ENCODE results near the gene TPP1. TPM values are rescaled to one million over a fixed set of nuclear protein-coding genes. Genes with fewer than 3 reads are reported as not detected.

The TPP1 gene
- total RNA-seq, 3 donors from 2014 or later: 25.4 to 35.6 (median 27.3) TPM

DNA sequence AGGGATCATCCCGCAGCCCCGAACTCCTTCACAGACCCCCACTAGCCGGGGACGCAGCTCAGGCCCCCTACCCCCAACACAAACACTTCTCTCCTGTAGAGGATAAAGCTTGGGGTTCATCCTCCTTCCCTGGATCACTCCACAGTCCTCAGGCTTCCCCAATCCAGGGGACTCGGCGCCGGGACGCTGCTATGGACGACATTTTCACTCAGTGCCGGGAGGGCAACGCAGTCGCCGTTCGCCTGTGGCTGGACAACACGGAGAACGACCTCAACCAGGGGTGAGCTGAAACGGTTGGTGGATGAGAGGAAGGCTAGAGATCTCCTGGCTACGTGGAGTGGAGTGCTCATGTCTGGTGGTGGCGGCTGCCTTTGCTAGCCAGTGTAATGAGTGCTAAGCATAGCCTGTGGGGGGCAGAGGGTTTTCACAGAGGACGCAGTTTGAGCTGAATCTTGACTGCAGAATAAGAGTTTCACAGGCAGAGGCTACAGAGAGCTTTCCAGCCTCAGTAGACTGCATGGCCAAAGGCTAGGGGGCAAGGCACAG lies 15.1 kb downstream of the TPP1 start:
- no peaks in the 10 kb centered on the region for H3K9me3 Mint-ChIP-seq
- DNase-seq (peak; percentile 45), ATAC-seq (peak; percentile 46 to 49)
- H3K36me3 Mint-ChIP-seq (ENCODE audit: insufficient read depth): peaks cover 25% of the 10 kb centered on the region
- H3K4me1 Mint-ChIP-seq (ENCODE audit: low read depth): peaks cover 20% of the 10 kb centered on the region
- H3K27me3 Mint-ChIP-seq (ENCODE audit: low read depth): no peaks in the 10 kb centered on the region
- H3K4me3 Mint-ChIP-seq: no peak overlapping the region

DNA sequence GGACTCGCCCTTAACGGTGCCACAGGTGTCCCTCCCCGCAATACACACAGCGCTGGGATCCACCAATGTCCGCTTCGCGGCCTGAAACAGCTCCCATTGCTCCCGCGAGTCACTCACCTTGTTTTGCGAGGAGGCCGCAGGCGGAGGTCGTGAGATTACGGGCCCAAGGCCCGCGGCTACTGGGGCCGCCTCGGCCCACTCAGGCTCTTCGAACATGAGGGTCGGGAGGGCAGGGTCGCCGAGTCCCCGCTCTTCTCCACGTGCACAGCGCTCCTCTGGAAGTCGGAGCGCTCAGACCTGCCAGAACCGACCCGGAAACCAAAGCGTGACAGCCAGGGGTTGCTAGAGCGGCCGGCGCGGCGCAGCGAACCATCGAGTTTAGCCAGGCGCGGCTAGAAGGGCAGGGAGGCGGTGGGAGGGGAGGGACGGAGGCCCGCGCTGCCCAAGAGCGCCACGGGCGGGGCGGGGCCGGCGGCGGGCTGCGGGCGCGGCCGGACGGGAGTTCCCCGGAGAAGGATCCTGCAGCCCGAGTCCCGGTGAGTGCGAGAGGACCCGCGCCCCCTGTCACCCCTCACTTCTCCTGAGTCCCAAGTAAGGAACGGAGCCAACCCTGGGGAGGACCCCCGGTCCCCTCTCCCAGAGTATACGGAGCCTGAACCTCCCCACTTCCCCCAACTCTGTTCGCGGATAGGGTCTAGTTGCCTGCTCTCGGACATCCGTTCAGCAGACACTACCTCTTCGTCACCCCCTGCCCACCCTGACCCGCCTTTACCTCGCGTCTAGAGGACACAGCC lies 15.7 kb downstream of the TPP1 start, which contains the start of the genes ILK and RRP8:
ILK (plus strand) TSS at position 488 of the 794 bp plus-strand sequence. CDS start 498 bp downstream, outside the sequence.
RRP8 (minus strand) TSS at position 330 of the 794 bp plus-strand sequence; CDS start at position 216, 114 bp downstream.
- Mint-ChIP-seq H3K4me3 (no peak within 1 kb of the TSS), H3K27me3 (ENCODE audit: low read depth) (no peaks in the 10 kb centered on the region), H3K4me1 (ENCODE audit: low read depth) (peaks cover 18% of the 10 kb centered on the region), H3K9me3 (no peaks in the 10 kb centered on the region), H3K36me3 (ENCODE audit: insufficient read depth) (peaks cover 27% of the 10 kb centered on the region)
- ATAC-seq (peak; percentile 86 to 87), DNase-seq (peak; percentile 79)

DNA sequence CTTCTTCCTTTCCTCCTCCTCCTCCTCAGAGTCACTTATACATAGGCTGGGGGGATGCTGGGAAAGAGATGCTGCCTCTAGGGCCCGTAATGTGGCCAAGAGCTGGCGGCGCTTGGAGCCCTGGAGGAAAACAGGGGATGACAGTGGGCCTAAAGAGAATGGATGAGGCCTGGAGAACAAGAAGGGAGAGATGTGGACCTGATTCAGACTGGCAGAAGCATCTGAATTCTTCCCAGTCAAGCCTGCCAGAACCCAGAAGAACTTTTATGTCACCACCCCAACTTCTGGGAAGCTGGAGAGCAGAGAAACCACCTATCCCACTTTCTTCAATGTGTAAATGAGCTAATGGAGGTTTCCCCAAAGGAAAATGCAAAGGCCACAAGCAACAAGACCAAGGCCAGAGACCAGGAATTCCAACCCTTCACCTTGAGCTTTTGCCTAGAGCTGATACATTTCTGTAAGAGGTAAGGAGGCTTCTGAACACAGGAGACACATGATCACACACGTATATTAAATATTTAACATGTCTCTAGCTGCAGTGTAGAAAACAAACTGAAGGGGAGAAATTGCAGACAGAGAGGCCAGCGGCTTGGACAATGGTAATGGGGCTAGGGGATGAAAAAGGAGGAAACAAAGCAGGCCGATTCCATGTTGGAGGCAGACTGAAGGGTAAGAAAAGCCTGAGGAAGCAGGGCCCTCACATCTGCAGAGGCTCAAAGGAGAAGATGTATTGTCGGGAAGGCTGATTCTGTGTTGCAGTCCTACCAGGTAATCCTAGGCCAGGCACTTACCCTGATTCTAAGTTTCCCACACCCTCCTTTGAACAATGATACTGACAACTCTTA lies 16.9 kb downstream of the TPP1 start:
- no peak for ATAC-seq
- no peak for DNase-seq

DNA sequence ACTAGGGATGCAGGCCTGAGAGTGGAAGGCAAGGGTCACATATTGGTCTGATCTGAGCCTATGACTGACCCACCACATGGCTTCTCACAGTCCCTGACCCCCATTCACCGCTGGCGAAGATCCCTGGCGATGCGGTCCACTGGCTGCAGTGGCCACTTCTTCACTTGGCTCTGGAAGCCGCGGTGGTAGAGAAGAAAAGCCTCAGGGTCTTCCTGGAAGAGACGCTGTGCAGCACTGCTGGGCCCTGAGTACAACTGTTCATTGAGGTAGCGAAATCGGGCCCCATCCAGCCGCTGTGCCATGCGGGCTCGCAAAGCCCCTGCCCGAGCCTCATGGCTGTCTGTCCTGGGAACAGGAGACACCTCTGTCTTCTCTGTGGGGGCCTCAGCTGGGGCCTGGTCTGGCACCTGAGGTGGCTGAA lies 18.2 kb downstream of the TPP1 start:
- DNase-seq: no peak

More for the DNA sequence above, 16.9 kb downstream of the TPP1 start:
- no peaks in the 10 kb centered on the region for H3K27me3 Mint-ChIP-seq (ENCODE audit: low read depth)
- peaks cover 29% of the 10 kb centered on the region for H3K36me3 Mint-ChIP-seq (ENCODE audit: insufficient read depth)
- H3K4me1 Mint-ChIP-seq (ENCODE audit: low read depth): peaks cover 15% of the 10 kb centered on the region
- no peak overlapping the region for H3K4me3 Mint-ChIP-seq
- H3K9me3 Mint-ChIP-seq: no peaks in the 10 kb centered on the region

DNA sequence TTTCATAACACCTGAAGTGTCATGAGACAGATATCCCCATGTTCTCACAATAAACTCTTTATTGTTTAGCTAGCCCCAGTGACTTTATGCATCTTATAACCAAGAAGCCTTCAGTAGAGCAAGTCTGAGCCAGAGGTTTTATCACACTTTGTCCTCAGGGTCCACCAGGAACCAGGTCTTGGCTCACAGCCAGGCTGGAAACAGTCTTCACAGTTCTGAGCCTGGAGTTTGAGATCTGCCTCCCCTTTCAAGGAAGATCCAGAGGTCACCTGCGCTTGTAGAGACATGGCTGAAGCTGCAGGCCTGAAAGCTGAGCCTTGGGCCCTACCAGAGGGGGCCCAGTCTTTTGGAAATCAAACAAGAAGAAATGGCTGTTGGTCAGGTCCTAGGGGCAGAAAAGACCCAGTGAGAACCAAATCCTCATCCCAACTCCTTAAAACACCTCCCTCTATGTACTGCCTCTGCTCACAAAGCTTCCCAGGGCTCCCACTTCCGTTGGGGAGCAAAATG lies 19.3 kb downstream of the TPP1 start:
- peaks cover 13% of the 10 kb centered on the region for H3K4me1 Mint-ChIP-seq (ENCODE audit: low read depth)
- H3K4me3 Mint-ChIP-seq: no peak overlapping the region
- no peaks in the 10 kb centered on the region for H3K9me3 Mint-ChIP-seq
- no peak for ATAC-seq
- no peaks in the 10 kb centered on the region for H3K27me3 Mint-ChIP-seq (ENCODE audit: low read depth)
- peaks cover 36% of the 10 kb centered on the region for H3K36me3 Mint-ChIP-seq (ENCODE audit: insufficient read depth)
- no peak for DNase-seq

More for the DNA sequence above, 18.2 kb downstream of the TPP1 start:
- Mint-ChIP-seq H3K9me3 (no peaks in the 10 kb centered on the region), H3K4me3 (peak overlapping the region; percentile 44), H3K27me3 (ENCODE audit: low read depth) (no peaks in the 10 kb centered on the region), H3K4me1 (ENCODE audit: low read depth) (peaks cover 13% of the 10 kb centered on the region), H3K36me3 (ENCODE audit: insufficient read depth) (peaks cover 34% of the 10 kb centered on the region)
- ATAC-seq: no peak

DNA sequence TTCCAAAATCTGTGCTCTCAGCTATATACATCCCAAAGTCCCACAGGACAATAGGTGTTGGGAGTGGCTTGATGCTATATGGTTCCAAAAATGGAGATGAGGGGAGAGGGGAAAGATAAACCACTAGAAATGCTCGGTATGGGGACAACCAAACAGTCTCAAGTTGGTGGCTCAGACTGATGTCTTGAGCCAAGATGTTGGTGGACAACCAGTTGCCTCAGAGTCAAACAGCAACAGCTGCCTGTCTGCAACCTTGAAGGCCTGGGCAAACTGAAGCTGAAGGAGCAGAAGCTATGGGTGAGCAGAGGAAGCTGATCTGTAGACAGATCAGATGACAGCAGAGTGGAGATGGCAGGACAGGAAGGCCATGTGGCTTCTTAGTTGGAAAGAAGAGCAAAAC lies 19.8 kb downstream of the TPP1 start:
- H3K9me3 Mint-ChIP-seq: no peaks in the 10 kb centered on the region
- H3K4me3 Mint-ChIP-seq: no peak overlapping the region
- H3K27me3 Mint-ChIP-seq (ENCODE audit: low read depth): no peaks in the 10 kb centered on the region
- DNase-seq (no peak), ATAC-seq (no peak)
- peaks cover 39% of the 10 kb centered on the region for H3K36me3 Mint-ChIP-seq (ENCODE audit: insufficient read depth)
- H3K4me1 Mint-ChIP-seq (ENCODE audit: low read depth): peaks cover 13% of the 10 kb centered on the region

DNA sequence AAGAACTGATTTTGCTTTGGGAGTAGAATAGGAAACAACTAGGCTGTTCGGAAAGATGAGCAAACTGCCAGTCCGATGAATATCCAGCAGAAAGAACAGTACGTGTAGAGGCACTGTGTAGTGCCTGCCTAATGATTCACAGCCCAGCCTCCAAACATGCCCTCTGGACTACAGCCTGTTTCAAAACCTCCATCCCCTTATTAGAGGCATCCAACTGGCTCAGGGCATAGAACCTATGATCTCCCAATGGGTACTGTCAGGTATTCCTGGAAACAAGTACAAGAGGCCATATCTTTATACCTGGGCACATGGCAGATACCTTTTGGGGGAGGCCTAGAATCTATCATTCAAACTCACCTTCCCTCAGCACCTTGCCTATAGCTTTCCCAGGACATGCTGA lies 20.7 kb downstream of the TPP1 start:
- Mint-ChIP-seq H3K27me3 (ENCODE audit: low read depth) (no peaks in the 10 kb centered on the region), H3K4me1 (ENCODE audit: low read depth) (peaks cover 22% of the 10 kb centered on the region), H3K36me3 (ENCODE audit: insufficient read depth) (peaks cover 45% of the 10 kb centered on the region), H3K9me3 (no peaks in the 10 kb centered on the region), H3K4me3 (no peak overlapping the region)
- DNase-seq (no peak), ATAC-seq (no peak)

DNA sequence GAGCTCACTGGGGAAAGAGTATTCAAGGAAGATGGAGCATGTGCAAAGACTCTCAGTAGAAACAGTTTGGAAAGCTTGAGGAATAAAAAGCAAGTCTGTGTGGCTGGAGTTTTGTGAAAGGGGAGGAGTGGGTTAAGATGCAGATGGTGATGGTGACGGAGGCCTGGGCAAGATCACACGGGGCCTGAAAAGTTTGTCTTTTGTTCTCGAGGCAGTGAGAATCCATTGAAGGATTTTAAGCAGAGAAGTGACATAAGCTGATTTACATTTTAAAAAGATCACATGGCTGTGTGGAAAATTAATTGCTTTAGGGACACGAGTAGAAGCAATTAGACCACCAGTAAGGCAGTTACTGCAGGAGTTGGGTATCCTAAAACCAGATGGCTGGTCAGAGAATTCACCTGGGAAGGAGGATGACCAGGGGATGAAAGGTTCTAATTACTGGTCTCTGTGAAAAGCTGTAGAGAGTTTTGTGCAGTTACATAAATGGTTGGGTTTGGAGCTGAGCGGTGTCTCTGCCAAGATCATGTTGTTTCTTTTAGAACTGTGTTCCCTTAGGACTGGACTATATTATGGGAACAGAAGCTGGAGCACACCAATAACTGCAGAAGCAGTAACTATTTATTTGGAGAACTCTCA lies 22.9 kb downstream of the TPP1 start:
- ATAC-seq (no peak), DNase-seq (no peak)
- Mint-ChIP-seq H3K9me3 (no peaks in the 10 kb centered on the region), H3K4me3 (no peak overlapping the region), H3K36me3 (ENCODE audit: insufficient read depth) (peaks cover 52% of the 10 kb centered on the region), H3K27me3 (ENCODE audit: low read depth) (no peaks in the 10 kb centered on the region), H3K4me1 (ENCODE audit: low read depth) (peaks cover 26% of the 10 kb centered on the region)

DNA sequence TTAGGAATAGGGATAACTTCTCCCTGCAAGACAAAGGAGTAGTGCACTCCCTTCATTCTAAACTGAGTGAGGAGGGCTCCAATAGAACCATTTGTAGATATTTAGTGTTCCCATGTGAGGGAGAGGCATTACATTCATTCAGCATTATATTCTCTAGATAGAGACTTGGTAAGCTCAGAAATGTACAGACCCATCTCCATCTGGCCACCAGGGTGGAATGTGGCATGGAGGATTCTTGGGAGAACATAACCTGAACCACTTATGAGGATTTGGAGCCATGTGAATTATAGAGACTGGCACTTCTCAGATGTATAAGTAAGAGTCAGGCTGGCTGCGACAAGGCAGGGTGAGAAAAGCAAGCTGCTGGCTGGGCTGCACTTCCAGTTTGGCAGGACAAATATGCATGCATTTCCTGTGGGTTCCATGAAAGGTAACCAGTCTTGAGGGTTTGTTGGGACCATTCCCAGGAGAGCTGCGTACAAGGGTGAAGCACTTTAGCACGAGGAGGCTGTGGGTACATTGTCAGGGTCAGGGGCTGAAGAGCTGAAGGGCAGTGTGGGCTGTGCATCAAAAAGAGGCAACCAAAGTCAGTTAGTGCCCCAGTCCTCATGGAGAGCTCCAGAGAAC lies 25.0 kb downstream of the TPP1 start:
- ATAC-seq: no peak
- no peak for DNase-seq
- Mint-ChIP-seq H3K4me3 (no peak overlapping the region), H3K36me3 (ENCODE audit: insufficient read depth) (peaks cover 47% of the 10 kb centered on the region), H3K9me3 (no peaks in the 10 kb centered on the region), H3K27me3 (ENCODE audit: low read depth) (no peaks in the 10 kb centered on the region), H3K4me1 (ENCODE audit: low read depth) (peaks cover 23% of the 10 kb centered on the region)

DNA sequence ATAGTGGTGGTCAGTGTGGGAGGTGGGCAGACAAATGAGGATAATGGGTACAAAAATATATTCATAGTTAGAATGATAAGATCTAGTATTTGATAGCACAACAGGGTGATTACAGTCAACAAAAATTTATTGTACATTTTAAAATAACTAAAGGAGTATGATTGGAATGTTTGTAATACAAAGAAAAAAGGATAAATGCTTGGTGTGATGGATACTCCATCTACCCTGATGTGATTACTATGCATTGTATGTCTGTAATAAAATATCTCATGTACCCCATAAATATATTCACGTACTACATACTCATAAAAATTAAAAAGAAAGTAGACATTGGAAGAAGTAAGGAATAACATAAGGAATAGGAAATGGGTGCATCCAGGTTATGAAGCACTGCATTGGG lies 31.2 kb downstream of the TPP1 start:
- no peaks in the 10 kb centered on the region for H3K27me3 Mint-ChIP-seq (ENCODE audit: low read depth)
- DNase-seq: no peak
- ATAC-seq: no peak
- peaks cover 20% of the 10 kb centered on the region for H3K9me3 Mint-ChIP-seq
- no peaks in the 10 kb centered on the region for H3K4me1 Mint-ChIP-seq (ENCODE audit: low read depth)
- no peak overlapping the region for H3K4me3 Mint-ChIP-seq
- H3K36me3 Mint-ChIP-seq (ENCODE audit: insufficient read depth): peaks cover 38% of the 10 kb centered on the region

DNA sequence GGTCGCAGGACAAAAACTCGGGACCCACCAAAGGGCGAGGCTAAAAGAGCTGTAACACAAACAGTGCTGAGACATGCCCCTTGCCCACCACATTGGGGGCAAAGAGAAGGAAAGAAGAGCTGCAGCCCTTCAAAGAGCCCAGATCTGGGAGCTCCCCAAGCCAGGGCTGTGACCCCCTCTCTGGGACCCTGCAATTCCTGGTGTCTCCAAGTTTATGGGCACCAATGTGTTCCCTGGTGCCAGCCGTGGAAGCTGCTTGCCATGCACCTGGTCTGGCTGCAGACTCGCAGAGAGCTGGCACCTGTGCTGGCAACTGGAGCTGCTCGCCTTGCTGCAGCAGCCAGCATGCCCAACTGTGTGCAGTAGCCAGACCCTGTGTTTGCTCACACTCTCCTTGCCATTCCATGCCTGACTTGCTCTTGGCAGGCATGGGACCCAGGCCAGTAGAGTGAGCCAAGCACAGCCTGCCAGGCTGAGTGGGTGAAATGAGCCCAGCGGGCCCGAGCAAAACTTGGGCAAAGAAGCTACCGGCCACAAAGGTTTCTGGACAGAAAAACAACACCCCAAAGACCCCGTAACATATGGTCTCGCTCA lies 31.8 kb downstream of the TPP1 start:
- Mint-ChIP-seq H3K4me1 (ENCODE audit: low read depth) (no peaks in the 10 kb centered on the region), H3K4me3 (no peak overlapping the region)

DNA sequence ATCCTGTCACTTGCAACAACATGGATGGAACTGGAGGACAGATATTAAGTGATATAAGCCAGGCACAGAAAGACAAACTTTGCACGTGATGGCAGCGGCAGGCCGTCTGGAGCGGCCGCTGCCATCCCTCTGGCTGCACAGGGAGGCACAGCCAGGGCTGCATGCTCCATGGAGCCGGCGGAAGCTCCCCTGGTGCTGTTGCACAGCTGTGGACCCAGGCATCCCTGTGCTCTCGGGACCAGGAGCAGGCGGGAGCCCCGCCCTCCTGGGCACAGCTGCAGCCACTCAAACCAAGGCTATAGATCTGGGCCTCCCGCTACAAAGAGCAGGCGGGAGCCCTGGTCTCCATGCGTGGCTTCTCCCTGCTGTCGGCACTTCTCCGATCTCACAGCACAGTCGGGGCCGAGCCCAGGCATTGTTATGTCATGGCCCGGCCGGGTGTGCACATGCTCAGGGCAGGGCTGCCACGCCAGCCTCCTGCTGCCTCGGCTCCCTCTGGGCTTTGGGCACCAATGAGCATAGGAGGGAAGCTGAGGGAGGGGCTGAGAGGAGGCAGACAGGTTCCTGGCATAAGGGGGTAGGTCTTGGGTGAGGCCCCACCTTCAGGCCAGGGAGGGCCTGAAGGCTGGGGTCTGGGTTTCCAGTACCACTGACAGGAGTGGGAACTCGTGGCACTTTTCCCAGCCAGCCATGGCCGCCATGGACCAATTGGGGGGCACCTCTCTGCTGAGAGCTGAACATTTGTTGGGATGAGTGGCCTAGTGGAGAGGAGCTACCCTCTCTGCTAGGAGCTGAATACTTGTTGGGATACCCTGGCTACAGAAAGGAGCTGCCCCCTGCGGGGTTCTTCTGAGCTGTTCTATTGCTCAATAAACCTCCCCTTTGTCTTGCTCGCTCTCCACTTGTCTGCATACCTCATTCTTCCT lies 32.5 kb downstream of the TPP1 start:
- no peaks in the 10 kb centered on the region for H3K4me1 Mint-ChIP-seq (ENCODE audit: low read depth)
- H3K4me3 Mint-ChIP-seq: no peak overlapping the region
- H3K36me3 Mint-ChIP-seq (ENCODE audit: insufficient read depth): peaks cover 40% of the 10 kb centered on the region

More for the DNA sequence above, 31.8 kb downstream of the TPP1 start:
- Mint-ChIP-seq H3K9me3 (peaks cover 23% of the 10 kb centered on the region), H3K27me3 (ENCODE audit: low read depth) (no peaks in the 10 kb centered on the region), H3K36me3 (ENCODE audit: insufficient read depth) (peaks cover 41% of the 10 kb centered on the region)
- ATAC-seq (no peak), DNase-seq (no peak)

More for the DNA sequence above, 32.5 kb downstream of the TPP1 start:
- Mint-ChIP-seq H3K9me3 (peaks cover 26% of the 10 kb centered on the region), H3K27me3 (ENCODE audit: low read depth) (no peaks in the 10 kb centered on the region)
- DNase-seq (no peak), ATAC-seq (no peak)
